Mesothelial cell of epicardium (in vitro differentiated cells): Measurements from ENCODE around the gene SPEG. TPM values are rescaled to one million over a fixed set of nuclear protein-coding genes. Genes with fewer than 3 reads are reported as not detected.

ENCODE experiments used
- DNase-seq, 2 experiments: peaks; one replicate each; pipeline ENCODE4 v3.0.0; 2021; ENCODE audit warnings: low spot score in 2 of 2; ENCODE audit not compliant: unreplicated experiment in 2 of 2
- H3K27ac Mint-ChIP-seq: 2 replicates; pipeline ENCODE4 v1.8.0; 2021; ENCODE audit warnings: mixed read lengths
- H3K27me3 Mint-ChIP-seq: 2 replicates; pipeline ENCODE4 v1.8.0; 2021; ENCODE audit warnings: low read depth, mixed read lengths
- H3K36me3 Mint-ChIP-seq: 2 replicates; pipeline ENCODE4 v1.8.0; 2021; ENCODE audit warnings: mixed read lengths
- H3K4me1 Mint-ChIP-seq: 2 replicates; pipeline ENCODE4 v1.8.0; 2021; ENCODE audit warnings: mixed read lengths
- H3K4me3 Mint-ChIP-seq: 2 replicates; pipeline ENCODE4 v1.8.0; 2021; ENCODE audit warnings: mild to moderate bottlenecking, moderate library complexity, mixed read lengths
- H3K9me3 Mint-ChIP-seq: 2 replicates; pipeline ENCODE4 v1.8.0; 2021; ENCODE audit warnings: mixed read lengths
- total RNA-seq: library from RNA; stranded (reverse); gene quantifications from 3 replicates; pipeline ENCODE4 v1.2.1, GENCODE V29; 2021
- TF ChIP-seq, protein P1 (sequence below): fragments of 200-600 bp; sonication (generic); IDR thresholded peaks from one replicate; pipeline ENCODE4 v1.5.0; 2021; ENCODE audit warnings: antibody characterized with exemption; ENCODE audit not compliant: unreplicated experiment

Gene SPEG
- total RNA-seq, 1 donor from 2014 or later: 97.7 TPM

DNA sequence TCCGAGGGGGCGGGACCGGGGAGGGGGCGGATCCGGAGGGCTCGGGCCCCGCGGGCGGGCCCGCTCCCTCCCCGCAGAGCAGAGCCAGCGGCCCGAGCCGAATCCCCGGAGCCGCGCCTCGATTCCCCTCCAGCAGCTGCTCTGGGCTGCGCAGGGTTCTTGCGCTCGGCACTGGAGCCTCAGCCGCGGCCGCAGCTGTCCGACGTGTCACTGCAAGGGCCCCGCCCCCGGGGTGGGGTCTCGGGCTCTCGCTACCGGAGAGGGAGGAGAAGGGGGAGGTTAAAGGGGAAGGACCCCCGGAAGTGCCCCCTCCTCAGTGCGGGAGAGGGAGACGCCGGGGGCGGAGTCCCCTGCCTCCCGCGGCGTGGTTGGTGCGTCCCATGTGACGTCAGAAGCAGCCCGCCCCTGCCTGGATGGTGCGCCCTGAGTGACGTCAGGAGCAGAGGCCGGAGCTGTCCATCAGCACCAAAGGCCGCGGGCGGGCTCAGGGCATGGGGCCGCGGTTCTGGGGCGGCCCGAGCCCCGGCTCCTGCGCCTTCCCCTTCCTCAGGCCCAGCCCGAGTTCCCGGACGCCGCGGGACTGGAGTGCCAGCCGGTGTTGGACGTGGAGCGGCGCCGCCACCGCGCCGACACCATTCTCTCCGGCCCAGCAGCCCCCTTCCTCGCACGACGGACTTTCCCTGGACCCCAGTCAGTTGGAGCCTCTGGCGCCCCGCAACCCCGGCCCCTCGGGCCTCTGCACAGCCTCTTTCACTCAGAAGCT lies 109.1 kb downstream of the SPEG start, which contains the start of the genes CHPF and TMEM198:
Gene CHPF, minus strand, starts transcription at position 214 of the 763 bp plus-strand sequence. CDS start 271 bp downstream, outside the sequence.
Gene TMEM198, plus strand, starts transcription at position 433 of the 763 bp plus-strand sequence. CDS start 700 bp downstream, outside the sequence.
- Mint-ChIP-seq H3K27ac (peak within 1 kb of the TSS; percentile 85), H3K27me3 (peaks cover 10% of the 10 kb centered on the region), H3K4me3 (peak within 1 kb of the TSS; percentile 80), H3K4me1 (peaks cover 19% of the 10 kb centered on the region), H3K36me3 (peaks cover 5% of the 10 kb centered on the region), H3K9me3 (no peaks in the 10 kb centered on the region)
- peak; percentile 97 to 98 for DNase-seq
- TF ChIP-seq, protein P1, sequence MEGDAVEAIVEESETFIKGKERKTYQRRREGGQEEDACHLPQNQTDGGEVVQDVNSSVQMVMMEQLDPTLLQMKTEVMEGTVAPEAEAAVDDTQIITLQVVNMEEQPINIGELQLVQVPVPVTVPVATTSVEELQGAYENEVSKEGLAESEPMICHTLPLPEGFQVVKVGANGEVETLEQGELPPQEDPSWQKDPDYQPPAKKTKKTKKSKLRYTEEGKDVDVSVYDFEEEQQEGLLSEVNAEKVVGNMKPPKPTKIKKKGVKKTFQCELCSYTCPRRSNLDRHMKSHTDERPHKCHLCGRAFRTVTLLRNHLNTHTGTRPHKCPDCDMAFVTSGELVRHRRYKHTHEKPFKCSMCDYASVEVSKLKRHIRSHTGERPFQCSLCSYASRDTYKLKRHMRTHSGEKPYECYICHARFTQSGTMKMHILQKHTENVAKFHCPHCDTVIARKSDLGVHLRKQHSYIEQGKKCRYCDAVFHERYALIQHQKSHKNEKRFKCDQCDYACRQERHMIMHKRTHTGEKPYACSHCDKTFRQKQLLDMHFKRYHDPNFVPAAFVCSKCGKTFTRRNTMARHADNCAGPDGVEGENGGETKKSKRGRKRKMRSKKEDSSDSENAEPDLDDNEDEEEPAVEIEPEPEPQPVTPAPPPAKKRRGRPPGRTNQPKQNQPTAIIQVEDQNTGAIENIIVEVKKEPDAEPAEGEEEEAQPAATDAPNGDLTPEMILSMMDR: no peak

DNA sequence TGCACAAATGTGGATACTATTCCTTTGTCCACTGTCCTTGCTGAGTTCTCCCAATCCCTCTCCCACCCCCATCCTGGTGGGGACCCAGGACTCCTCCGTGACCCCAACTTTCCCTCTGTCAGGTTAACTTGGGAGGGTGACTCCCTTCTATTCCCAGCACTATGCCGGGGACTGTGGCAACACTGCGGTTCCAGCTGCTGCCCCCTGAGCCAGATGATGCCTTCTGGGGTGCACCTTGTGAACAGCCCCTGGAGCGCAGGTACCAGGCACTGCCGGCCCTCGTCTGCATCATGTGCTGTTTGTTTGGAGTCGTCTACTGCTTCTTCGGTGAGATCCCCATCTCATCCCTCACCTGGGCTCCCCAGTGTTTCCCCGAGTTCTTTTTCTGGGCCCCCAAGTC lies 109.9 kb downstream of the SPEG start:
- Mint-ChIP-seq H3K36me3 (peaks cover 5% of the 10 kb centered on the region), H3K9me3 (no peaks in the 10 kb centered on the region), H3K4me1 (peaks cover 19% of the 10 kb centered on the region), H3K27ac (peak overlapping the region; percentile 71), H3K27me3 (peaks cover 10% of the 10 kb centered on the region), H3K4me3 (peak overlapping the region; percentile 78)
- no peak for DNase-seq
- TF ChIP-seq, protein P1: no peak

DNA sequence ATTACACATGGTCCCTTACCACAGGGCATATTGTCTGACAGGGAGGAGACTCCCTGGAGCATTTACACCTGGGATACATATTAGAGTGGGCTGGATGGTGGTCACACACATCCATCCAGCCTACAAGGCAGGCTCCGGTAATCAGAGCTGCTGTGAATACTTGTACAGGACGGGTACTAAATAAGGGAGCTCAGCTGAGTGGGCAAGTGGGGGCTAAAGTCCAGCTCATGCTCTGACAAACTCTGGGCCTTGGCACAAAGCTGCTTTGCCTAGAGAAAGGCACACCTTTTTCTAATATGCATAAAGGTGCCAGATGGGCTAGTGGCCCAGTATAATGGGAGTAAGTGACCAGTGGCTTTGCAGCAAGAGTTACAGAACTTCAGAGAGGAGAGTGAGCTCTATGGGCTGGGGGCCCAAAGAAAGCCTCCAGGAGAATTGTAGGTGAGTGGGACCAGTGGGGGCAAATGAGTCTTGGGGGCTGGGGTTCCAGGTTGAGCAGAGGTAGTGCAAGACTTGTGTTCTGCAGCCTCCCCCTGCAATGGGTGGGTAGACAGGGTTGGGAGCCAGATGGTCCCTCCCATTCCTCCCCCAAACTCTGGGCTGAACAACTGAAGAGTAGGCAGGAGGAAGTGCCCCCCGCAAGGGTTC lies 110.8 kb downstream of the SPEG start:
- no peak overlapping the region for H3K27ac Mint-ChIP-seq
- peak overlapping the region; percentile 78 for H3K4me3 Mint-ChIP-seq

DNA sequence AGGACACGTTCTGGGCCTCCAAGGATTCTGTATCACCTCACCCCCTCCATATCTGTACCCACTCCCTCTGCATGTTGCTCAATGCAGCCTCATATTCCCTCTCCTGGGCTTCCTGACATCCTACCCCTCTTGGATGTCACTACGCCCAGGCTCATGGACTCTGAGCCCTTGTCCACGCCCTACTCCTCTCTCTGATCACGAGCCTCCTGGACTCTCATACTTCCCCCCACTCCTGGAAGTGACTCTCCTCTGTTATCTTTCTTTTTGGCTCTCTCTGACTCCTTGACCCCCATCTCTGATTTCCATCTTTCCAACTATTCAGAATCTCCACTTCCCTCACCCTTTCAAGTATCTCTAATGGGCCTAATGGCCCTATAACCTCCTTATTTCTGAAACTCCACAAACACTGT lies 111.3 kb downstream of the SPEG start:
- H3K9me3 Mint-ChIP-seq: no peaks in the 10 kb centered on the region
- DNase-seq: no peak
- peaks cover 5% of the 10 kb centered on the region for H3K36me3 Mint-ChIP-seq
- H3K27ac Mint-ChIP-seq: no peak overlapping the region
- TF ChIP-seq, protein P1: no peak
- peaks cover 14% of the 10 kb centered on the region for H3K27me3 Mint-ChIP-seq
- H3K4me1 Mint-ChIP-seq: peaks cover 22% of the 10 kb centered on the region
- H3K4me3 Mint-ChIP-seq: no peak overlapping the region

More for the DNA sequence above, 110.8 kb downstream of the SPEG start:
- peaks cover 10% of the 10 kb centered on the region for H3K27me3 Mint-ChIP-seq
- no peak for DNase-seq
- H3K36me3 Mint-ChIP-seq: peaks cover 5% of the 10 kb centered on the region
- TF ChIP-seq, protein P1: no peak
- H3K9me3 Mint-ChIP-seq: no peaks in the 10 kb centered on the region
- peaks cover 19% of the 10 kb centered on the region for H3K4me1 Mint-ChIP-seq

DNA sequence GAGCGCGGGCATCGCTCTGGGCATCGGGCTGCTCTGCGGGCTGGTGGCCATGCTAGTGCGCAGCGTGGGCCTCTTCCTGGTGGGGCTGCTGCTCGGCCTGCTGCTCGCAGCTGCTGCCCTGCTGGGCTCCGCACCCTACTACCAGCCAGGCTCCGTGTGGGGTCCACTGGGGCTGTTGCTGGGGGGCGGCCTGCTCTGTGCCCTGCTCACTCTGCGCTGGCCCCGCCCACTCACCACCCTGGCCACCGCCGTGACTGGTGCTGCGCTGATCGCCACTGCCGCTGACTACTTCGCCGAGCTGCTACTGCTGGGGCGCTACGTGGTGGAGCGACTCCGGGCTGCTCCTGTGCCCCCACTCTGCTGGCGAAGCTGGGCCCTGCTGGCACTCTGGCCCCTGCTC lies 113.0 kb downstream of the SPEG start:
- Mint-ChIP-seq H3K4me3 (no peak overlapping the region), H3K36me3 (peaks cover 2% of the 10 kb centered on the region), H3K27ac (no peak overlapping the region), H3K27me3 (peaks cover 24% of the 10 kb centered on the region), H3K4me1 (peaks cover 21% of the 10 kb centered on the region), H3K9me3 (no peaks in the 10 kb centered on the region)
- DNase-seq: no peak
- TF ChIP-seq, protein P1: no peak

Other genes starting within 250 kb of the SPEG start
- 27.4 to 29.2 TPM (median 27.8 TPM) in 3 replicates for gene ZFAND2B, start 228.1 kb upstream of the SPEG start, total RNA-seq
- 24.6 to 29.4 TPM (median 28.1 TPM) in 3 replicates for gene ABCB6, start 215.9 kb upstream of the SPEG start, total RNA-seq
- gene ATG9A, start 205.2 kb upstream of the SPEG start, total RNA-seq: 39.3 to 40.8 TPM (median 40.6 TPM) in 3 replicates
- 58.3 to 65.3 TPM (median 59.6 TPM) in 3 replicates for gene ANKZF1, start 205.0 kb upstream of the SPEG start, total RNA-seq
- 9.6 to 11.6 TPM (median 9.9 TPM) in 3 replicates for gene GLB1L, start 189.4 kb upstream of the SPEG start, total RNA-seq
- gene STK16, start 189.4 kb upstream of the SPEG start, total RNA-seq: 28.0 to 31.2 TPM (median 29.0 TPM) in 3 replicates
- gene TUBA4B, start 181.6 kb upstream of the SPEG start, total RNA-seq: not detected in 3 replicates
- gene TUBA4A, start 180.9 kb upstream of the SPEG start, total RNA-seq: 0.47 to 1.1 TPM (median 0.63 TPM) in 3 replicates
- 39.7 to 47.8 TPM (median 43.4 TPM) in 3 replicates for gene DNAJB2, start 155.5 kb upstream of the SPEG start, total RNA-seq
- 0.33 to 0.50 TPM (median 0.38 TPM) in 3 replicates for gene PTPRN, start 125.4 kb upstream of the SPEG start, total RNA-seq
- gene RESP18, start 102.1 kb upstream of the SPEG start, total RNA-seq: not detected in 3 replicates
- 73.2 to 85.1 TPM (median 77.1 TPM) in 3 replicates for gene DNPEP, start 46.9 kb upstream of the SPEG start, total RNA-seq
- gene DES, start 16.5 kb upstream of the SPEG start, total RNA-seq: 33.0 to 38.5 TPM (median 37.0 TPM) in 3 replicates
- gene GMPPA, start 64.0 kb downstream of the SPEG start, total RNA-seq: 34.5 to 37.3 TPM (median 36.0 TPM) in 3 replicates
- 0.98 to 1.4 TPM (median 1.1 TPM) in 3 replicates for gene ASIC4, start 79.6 kb downstream of the SPEG start, total RNA-seq
- 78.1 to 81.0 TPM (median 78.5 TPM) in 3 replicates for gene CHPF, start 109.0 kb downstream of the SPEG start, total RNA-seq
- 3.6 to 4.0 TPM (median 3.7 TPM) in 3 replicates for gene TMEM198, start 109.2 kb downstream of the SPEG start, total RNA-seq
- 307 to 319 TPM (median 316 TPM) in 3 replicates for gene OBSL1, start 136.7 kb downstream of the SPEG start, total RNA-seq
- gene INHA, start 137.5 kb downstream of the SPEG start, total RNA-seq: 3.0 to 3.7 TPM (median 3.6 TPM) in 3 replicates
- gene STK11IP, start 163.0 kb downstream of the SPEG start, total RNA-seq: 39.8 to 47.7 TPM (median 41.0 TPM) in 3 replicates
- 23.6 to 25.7 TPM (median 25.7 TPM) in 3 replicates for gene SLC4A3, start 192.8 kb downstream of the SPEG start, total RNA-seq